IMR-90 (cell line): Measurements from ENCODE around the gene FLNA. TPM values are rescaled to one million over a fixed set of nuclear protein-coding genes. Genes with fewer than 3 reads are reported as not detected.

Source experiments
- ATAC-seq: fragments of 200-7000 bp; cut with Tn5 transposase; 2 replicates; pipeline ENCODE4 v1.9.1; 2020; ENCODE audit warnings: low read depth, mild to moderate bottlenecking, moderate library complexity
- BruUV-seq: library from RNA; stranded (reverse); fragments of 400-500 nt; replicated peaks from 2 replicates; lab custom pipeline; 2021; lab: Mats Ljungman, UMichigan
- CTCF ChIA-PET: fragments of 300-600 bp; formaldehyde crosslinking; extraction: SDS; loops from one replicate; lab custom pipeline; 2021; ENCODE audit warnings: antibody characterized with exemption; lab: Yijun Ruan, JAX
- POLR2A ChIA-PET: fragments of 300-600 bp; sonication (Branson Sonifier 250); formaldehyde crosslinking; loops from one replicate; lab custom pipeline; 2022; ENCODE audit warnings: antibody characterized with exemption; ENCODE audit not compliant: unreplicated experiment; lab: Charles Lee
- DNase-seq: peaks from one replicate; pipeline ENCODE4 v3.0.0; 2013
- H2AFZ ChIP-seq: replicated peaks from 2 replicates; pipeline ENCODE3; 2013; ENCODE audit warnings: low read length, mild to moderate bottlenecking; ENCODE audit not compliant: poor library complexity
- H2AK5ac ChIP-seq: 2 replicates; pipeline ENCODE4 v1.6.1; 2013; ENCODE audit warnings: low read depth, low read length, inconsistent platforms
- H2AK9ac ChIP-seq: replicated peaks from 2 replicates; pipeline ENCODE3; 2013; ENCODE audit warnings: mild to moderate bottlenecking, low read depth, low read length, moderate library complexity; ENCODE audit not compliant: poor library complexity
- H2BK120ac ChIP-seq: 2 replicates; pipeline ENCODE4 v1.6.1; 2013; ENCODE audit warnings: low read depth, low read length, inconsistent platforms
- H2BK15ac ChIP-seq: 3 replicates; pipeline ENCODE4 v1.6.1; 2013; ENCODE audit warnings: low read depth, low read length, inconsistent platforms
- H2BK20ac ChIP-seq: 2 replicates; pipeline ENCODE4 v1.6.1; 2013; ENCODE audit warnings: low read depth, mild to moderate bottlenecking, inconsistent platforms, low read length, moderate library complexity
- H2BK5ac ChIP-seq: 2 replicates; pipeline ENCODE4 v1.6.1; 2013; ENCODE audit warnings: mild to moderate bottlenecking, low read depth, low read length, inconsistent platforms; ENCODE audit not compliant: poor library complexity, severe bottlenecking
- H3K14ac ChIP-seq: replicated peaks from 2 replicates; pipeline ENCODE4 v1.6.1; 2013; ENCODE audit warnings: low read depth, low read length, inconsistent platforms
- H3K18ac ChIP-seq: 2 replicates; pipeline ENCODE4 v1.6.1; 2013; ENCODE audit warnings: low read depth, low read length, control low read depth
- H3K23ac ChIP-seq: 2 replicates; pipeline ENCODE4 v1.6.1; 2013; ENCODE audit warnings: low read depth, low read length, inconsistent platforms
- H3K27ac ChIP-seq: 2 replicates; pipeline ENCODE4 v1.5.1; 2013; ENCODE audit warnings: mild to moderate bottlenecking, control low read depth, low read length; ENCODE audit not compliant: insufficient read depth
- H3K27me3 ChIP-seq: 2 replicates; pipeline ENCODE4 v1.6.1; 2013; ENCODE audit warnings: low read length; ENCODE audit not compliant: control insufficient read depth, insufficient read depth
- H3K36me3 ChIP-seq: 2 replicates; pipeline ENCODE4 v1.6.1; 2013; ENCODE audit warnings: low read length, mixed read lengths; ENCODE audit not compliant: control insufficient read depth, insufficient read depth
- H3K4ac ChIP-seq: 2 replicates; pipeline ENCODE4 v1.6.1; 2013; ENCODE audit warnings: low read depth, low read length, inconsistent platforms
- H3K4me1 ChIP-seq: 2 replicates; pipeline ENCODE4 v1.6.1; 2013; ENCODE audit warnings: low read length, mixed read lengths; ENCODE audit not compliant: control insufficient read depth, insufficient read depth
- H3K4me2 ChIP-seq: 2 replicates; pipeline ENCODE4 v1.6.1; 2013; ENCODE audit warnings: low read depth, mild to moderate bottlenecking, control low read depth, low read length, moderate library complexity
- H3K4me3 ChIP-seq: 2 replicates; pipeline ENCODE4 v1.5.1; 2013; ENCODE audit warnings: low read depth, mild to moderate bottlenecking, control low read depth, low read length, moderate library complexity; ENCODE audit not compliant: insufficient read depth
- H3K56ac ChIP-seq: 2 replicates; pipeline ENCODE4 v1.6.1; 2013; ENCODE audit warnings: low read length, inconsistent platforms; ENCODE audit not compliant: insufficient read depth; ENCODE audit errors: extremely low read depth
- H3K79me1 ChIP-seq, 2 experiments: 2 replicates each; pipeline ENCODE4 v1.6.1; 2013; ENCODE audit warnings: low read length in 2 of 2, inconsistent platforms in 1 of 2, low read depth in 1 of 2
- H3K9ac ChIP-seq: 2 replicates; pipeline ENCODE4 v1.6.1; 2013; ENCODE audit warnings: low read depth, low read length, control low read depth
- H3K9me1 ChIP-seq: 2 replicates; pipeline ENCODE4 v1.6.1; 2013; ENCODE audit warnings: low read length, inconsistent platforms; ENCODE audit not compliant: insufficient read depth
- H3K9me3 ChIP-seq: 2 replicates; pipeline ENCODE4 v1.6.1; 2013; ENCODE audit warnings: low read length; ENCODE audit not compliant: control insufficient read depth, insufficient read depth
- H4K20me1 ChIP-seq: 2 replicates; pipeline ENCODE4 v1.6.1; 2013; ENCODE audit warnings: low read length, inconsistent platforms; ENCODE audit not compliant: insufficient read depth
- H4K5ac ChIP-seq: 2 replicates; pipeline ENCODE4 v1.6.1; 2013; ENCODE audit warnings: mild to moderate bottlenecking, low read depth, low read length, control low read depth
- H4K8ac ChIP-seq, 2 experiments: 2 replicates each; pipeline ENCODE4 v1.6.1; 2013; ENCODE audit warnings: low read depth in 2 of 2, low read length in 2 of 2, control low read depth in 1 of 2, inconsistent platforms in 1 of 2
- H4K91ac ChIP-seq: 2 replicates; pipeline ENCODE4 v1.6.1; 2013; ENCODE audit warnings: low read depth, low read length, inconsistent platforms; ENCODE audit not compliant: insufficient read depth
- BHLHE40 ChIP-seq: fragments of 150-350 bp; IDR thresholded peaks from 2 replicates; pipeline ENCODE4 v1.6.1; 2016; ENCODE audit warnings: mild to moderate bottlenecking, low read depth, low read length
- FOS ChIP-seq: fragments of 150-350 bp; IDR thresholded peaks from 2 replicates; pipeline ENCODE4 v1.6.1; 2016; ENCODE audit warnings: low read depth, low read length
- MAZ ChIP-seq: IDR thresholded peaks from 2 replicates; pipeline ENCODE4 v1.6.1; 2012; ENCODE audit warnings: low read depth, mild to moderate bottlenecking, low read length, improper control_type of control experiment, moderate library complexity, borderline replicate concordance
- NFE2L2 ChIP-seq: fragments of 150-350 bp; IDR thresholded peaks from 2 replicates; pipeline ENCODE4 v1.6.1; 2016; ENCODE audit warnings: low read depth, mild to moderate bottlenecking, low read length
- POLR2A ChIP-seq: IDR thresholded peaks from 2 replicates; pipeline ENCODE4 v1.6.1; 2012; ENCODE audit warnings: mild to moderate bottlenecking, low read depth, low read length
- RCOR1 ChIP-seq: IDR thresholded peaks from 2 replicates; pipeline ENCODE4 v1.6.1; 2012; ENCODE audit warnings: mild to moderate bottlenecking, low read length, improper control_type of control experiment; ENCODE audit not compliant: insufficient replicate concordance
- RFX5 ChIP-seq: IDR thresholded peaks from 2 replicates; pipeline ENCODE4 v1.8.0; 2012; ENCODE audit warnings: low read depth, mild to moderate bottlenecking, low read length, moderate library complexity
- SMC3 ChIP-seq: fragments of 150-350 bp; IDR thresholded peaks from 2 replicates; pipeline ENCODE4 v1.6.1; 2016; ENCODE audit warnings: low read depth, mild to moderate bottlenecking, antibody characterized with exemption, low read length, moderate library complexity
- WGBS, 2 experiments: methylation state at CpG; one replicate each; pipeline versions ENCODE4 v1.1.5 to v1.1.7; 2013; ENCODE audit warnings: missing lambda C conversion rate in 2 of 2; ENCODE audit not compliant: insufficient read length in 1 of 2; ENCODE audit errors: extremely low coverage in 2 of 2; 5-methylcytosine and 5-hydroxymethylcytosine counted together
- dilution Hi-C: fragments of 300-500 bp; cut with HindIII; formaldehyde crosslinking; loops from one replicate; pipeline ENCODE4 v1.14.3; 2018; ENCODE audit warnings: low sequenced_read_pairs; ENCODE audit not compliant: unreplicated experiment
- in situ Hi-C: fragments of 300-500 bp; cut with MboI; formaldehyde crosslinking; loops from 3 replicates; pipeline ENCODE4 v1.14.3; 2019; ENCODE audit warnings: low sequenced_read_pairs, inconsistent platforms, mixed read lengths
- intact Hi-C: fragments of 100-400 bp; cut with micrococcal nuclease; formaldehyde crosslinking; loops from 2 replicates; pipeline ENCODE4 v1.10.0; 2022
- polyA plus RNA-seq, 3 experiments: library from polyadenylated mRNA; depleted of rRNA; stranded (reverse); fragments of >200 nt; gene quantifications; 2 replicates each; pipeline ENCODE4 v1.2.3, GENCODE V29; 2012; ENCODE audit warnings: low replicate concordance in 1 of 3
- total RNA-seq: library from RNA; depleted of rRNA; stranded (reverse); fragments of >200 nt; gene quantifications from 2 replicates; pipeline ENCODE4 v1.2.3, GENCODE V29; 2012
- TF ChIP-seq, protein P1 (sequence below): fragments of 150-350 bp; IDR thresholded peaks from 2 replicates; pipeline ENCODE4 v1.6.1; 2017; ENCODE audit warnings: mild to moderate bottlenecking, antibody characterized with exemption, low read length, low read depth
- TF ChIP-seq, protein P2 (sequence below): conservative IDR thresholded peaks from 2 replicates; pipeline ENCODE4 v1.5.1; 2012; ENCODE audit warnings: mild to moderate bottlenecking, low read depth, low read length, improper control_type of control experiment
- TF ChIP-seq, protein P3 (sequence below): fragments of 150-350 bp; IDR thresholded peaks from 2 replicates; pipeline ENCODE4 v1.6.1; 2016; ENCODE audit warnings: low read depth, mild to moderate bottlenecking, low read length, moderate library complexity, borderline replicate concordance

FLNA gene
- total and polyA plus RNA-seq, 2 of the 4 experiments (the other 2 are of a cell fraction) = 1,356 to 1,357 TPM

DNA sequence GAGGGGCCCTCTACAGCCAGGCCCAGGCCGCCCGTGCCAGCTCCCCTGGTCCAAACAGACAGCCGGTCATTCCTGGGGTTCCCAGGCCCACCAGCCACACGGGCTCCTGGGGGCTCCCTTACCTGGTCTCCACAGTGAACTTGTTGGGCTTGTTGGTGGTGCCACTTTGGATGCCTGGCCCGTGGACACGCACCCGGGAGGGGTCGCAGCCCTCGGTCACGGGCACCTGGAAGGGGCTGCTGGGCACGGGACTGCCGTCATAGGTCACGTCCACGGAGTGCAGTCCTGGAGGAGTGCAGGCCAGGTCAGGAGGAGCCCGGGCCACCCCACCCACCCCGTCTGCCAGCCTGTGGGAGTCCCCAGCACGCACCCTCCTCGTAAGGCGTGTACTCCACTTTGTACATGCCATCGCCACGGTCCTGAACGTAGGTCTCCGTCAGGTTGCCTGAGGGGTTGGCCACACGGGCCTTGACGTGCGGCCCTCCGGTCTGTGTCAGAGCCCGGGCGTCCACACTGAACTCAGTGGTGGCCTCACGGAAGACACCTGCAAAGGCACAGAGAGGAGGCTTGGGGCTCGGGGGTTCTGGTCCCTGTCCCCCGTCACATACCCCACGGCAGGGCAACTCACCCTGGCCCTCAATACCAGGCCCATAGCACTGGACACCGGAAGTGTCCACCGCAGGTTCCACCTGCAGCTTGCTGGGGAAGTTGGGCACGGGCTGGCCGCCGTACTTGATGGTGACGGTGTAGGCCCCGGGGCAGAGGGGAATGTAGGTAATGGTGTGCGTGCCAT, 14.9 kb downstream of the FLNA start:
- Histone ChIP-seq H3K9me1 (no peaks in the 10 kb centered on the region; the same call in 1 of the 2 replicates), H3K79me1 (peaks cover 7 to 33% of the 10 kb centered on the region in 2 experiments; a peak in 1 of 4 replicates), H2AFZ (no peak overlapping the region), H3K18ac (no peak overlapping the region), H2BK15ac (no peak overlapping the region), H3K56ac (no peak overlapping the region), H2AK9ac (no peak overlapping the region), H4K8ac (no peak overlapping the region), H3K36me3 (peaks cover 90% of the 10 kb centered on the region), H4K5ac (no peak overlapping the region), H3K4ac (no peak overlapping the region), H3K4me1 (no peaks in the 10 kb centered on the region), H3K27me3 (no peaks in the 10 kb centered on the region), H3K4me3 (no peak overlapping the region), H3K14ac (no peak overlapping the region), H4K20me1 (peaks cover 99% of the 10 kb centered on the region), H2BK20ac (no peak overlapping the region), H4K91ac (no peak overlapping the region), H3K9me3 (no peaks in the 10 kb centered on the region), H3K9ac (no peak overlapping the region), H3K4me2 (no peak overlapping the region), H2BK120ac (no peak overlapping the region), H2AK5ac (no peak overlapping the region), H3K27ac (no peak overlapping the region), H3K23ac (no peak overlapping the region), H2BK5ac (no peak overlapping the region)
- ChIA-PET CTCF (no interaction called here), POLR2A (no interaction called here)
- intact Hi-C loops = no loop called here
- ATAC-seq = no peak
- 91% methylated on average over 23 of the region's 41 CpGs; no CpG with 5 or more reads in 1 of the 2 experiments for WGBS, 2 experiments
- TSS peak; percentile 81 for BruUV-seq
- no peak for TF ChIP-seq SMC3
- no peak for TF ChIP-seq BHLHE40
- no peak for TF ChIP-seq FOS
- no peak for TF ChIP-seq MAZ
- TF ChIP-seq, protein P1, sequence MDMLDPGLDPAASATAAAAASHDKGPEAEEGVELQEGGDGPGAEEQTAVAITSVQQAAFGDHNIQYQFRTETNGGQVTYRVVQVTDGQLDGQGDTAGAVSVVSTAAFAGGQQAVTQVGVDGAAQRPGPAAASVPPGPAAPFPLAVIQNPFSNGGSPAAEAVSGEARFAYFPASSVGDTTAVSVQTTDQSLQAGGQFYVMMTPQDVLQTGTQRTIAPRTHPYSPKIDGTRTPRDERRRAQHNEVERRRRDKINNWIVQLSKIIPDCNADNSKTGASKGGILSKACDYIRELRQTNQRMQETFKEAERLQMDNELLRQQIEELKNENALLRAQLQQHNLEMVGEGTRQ = no peak
- TF ChIP-seq RCOR1 = no peak
- TF ChIP-seq, protein P2, sequence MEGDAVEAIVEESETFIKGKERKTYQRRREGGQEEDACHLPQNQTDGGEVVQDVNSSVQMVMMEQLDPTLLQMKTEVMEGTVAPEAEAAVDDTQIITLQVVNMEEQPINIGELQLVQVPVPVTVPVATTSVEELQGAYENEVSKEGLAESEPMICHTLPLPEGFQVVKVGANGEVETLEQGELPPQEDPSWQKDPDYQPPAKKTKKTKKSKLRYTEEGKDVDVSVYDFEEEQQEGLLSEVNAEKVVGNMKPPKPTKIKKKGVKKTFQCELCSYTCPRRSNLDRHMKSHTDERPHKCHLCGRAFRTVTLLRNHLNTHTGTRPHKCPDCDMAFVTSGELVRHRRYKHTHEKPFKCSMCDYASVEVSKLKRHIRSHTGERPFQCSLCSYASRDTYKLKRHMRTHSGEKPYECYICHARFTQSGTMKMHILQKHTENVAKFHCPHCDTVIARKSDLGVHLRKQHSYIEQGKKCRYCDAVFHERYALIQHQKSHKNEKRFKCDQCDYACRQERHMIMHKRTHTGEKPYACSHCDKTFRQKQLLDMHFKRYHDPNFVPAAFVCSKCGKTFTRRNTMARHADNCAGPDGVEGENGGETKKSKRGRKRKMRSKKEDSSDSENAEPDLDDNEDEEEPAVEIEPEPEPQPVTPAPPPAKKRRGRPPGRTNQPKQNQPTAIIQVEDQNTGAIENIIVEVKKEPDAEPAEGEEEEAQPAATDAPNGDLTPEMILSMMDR = no peak
- no peak for TF ChIP-seq RFX5
- TF ChIP-seq, protein P3, sequence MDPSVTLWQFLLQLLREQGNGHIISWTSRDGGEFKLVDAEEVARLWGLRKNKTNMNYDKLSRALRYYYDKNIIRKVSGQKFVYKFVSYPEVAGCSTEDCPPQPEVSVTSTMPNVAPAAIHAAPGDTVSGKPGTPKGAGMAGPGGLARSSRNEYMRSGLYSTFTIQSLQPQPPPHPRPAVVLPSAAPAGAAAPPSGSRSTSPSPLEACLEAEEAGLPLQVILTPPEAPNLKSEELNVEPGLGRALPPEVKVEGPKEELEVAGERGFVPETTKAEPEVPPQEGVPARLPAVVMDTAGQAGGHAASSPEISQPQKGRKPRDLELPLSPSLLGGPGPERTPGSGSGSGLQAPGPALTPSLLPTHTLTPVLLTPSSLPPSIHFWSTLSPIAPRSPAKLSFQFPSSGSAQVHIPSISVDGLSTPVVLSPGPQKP = no peak
- no peak for TF ChIP-seq POLR2A
- no peak for TF ChIP-seq NFE2L2
- DNase-seq = no peak
- in situ Hi-C loops = no loop called here
- dilution Hi-C loops = no loop called here
